Stimulated activated CD8-positive, alpha-beta memory T cell treated with anti-CD3 and anti-CD28 coated beads, Interleukin-15, amount 100 ng/mL, for 24 hours (primary cell): ENCODE data around the gene PRKN.
A peak's percentile ranks its signal among the peaks of the same experiment; 100 is the strongest.

Experiments
- DNase-seq: peaks from one replicate; pipeline ENCODE4 v3.0.0-alpha.2; 2020; ENCODE audit warnings: low read depth

PRKN gene

GRCh38 chr6:161376367-161376766, 1351.2 kb downstream of the PRKN start:
- no peak for DNase-seq

- no peak for DNase-seq
Measured at GRCh38 chr6:161374971-161375873, 1352.3 kb downstream of the PRKN start.

- peak; percentile 46 for DNase-seq
Measured at GRCh38 chr6:161373905-161374451, 1353.6 kb downstream of the PRKN start.

- DNase-seq: no peak
Measured at GRCh38 chr6:161372422-161372793, 1355.2 kb downstream of the PRKN start.

- peak; percentile 17 for DNase-seq
Measured at GRCh38 chr6:161370880-161371279, 1356.7 kb downstream of the PRKN start.

- no peak for DNase-seq
Measured at GRCh38 chr6:161369339-161369738, 1358.2 kb downstream of the PRKN start.

- DNase-seq: no peak
Measured at GRCh38 chr6:161368514-161368913, 1359.1 kb downstream of the PRKN start.

GRCh38 chr6:161367472-161367871, 1360.1 kb downstream of the PRKN start:
- no peak for DNase-seq

- DNase-seq: no peak
Measured at GRCh38 chr6:161366301-161366923, 1361.2 kb downstream of the PRKN start.

GRCh38 chr6:161365633-161366032, 1361.9 kb downstream of the PRKN start:
- DNase-seq: no peak

GRCh38 chr6:161363286-161363685, 1364.3 kb downstream of the PRKN start:
- no peak for DNase-seq

- DNase-seq: no peak
Measured at GRCh38 chr6:161362266-161362665, 1365.3 kb downstream of the PRKN start.

GRCh38 chr6:161361529-161361928, 1366.0 kb downstream of the PRKN start:
- DNase-seq: no peak

GRCh38 chr6:161360520-161360919, 1367.0 kb downstream of the PRKN start:
- DNase-seq: no peak

GRCh38 chr6:161359618-161359945, 1368.0 kb downstream of the PRKN start:
- no peak for DNase-seq

- DNase-seq: no peak
Measured at GRCh38 chr6:161356167-161356854, 1371.3 kb downstream of the PRKN start.

GRCh38 chr6:161355696-161356095, 1371.9 kb downstream of the PRKN start:
- no peak for DNase-seq

- no peak for DNase-seq
Measured at GRCh38 chr6:161354956-161355355, 1372.6 kb downstream of the PRKN start.

- DNase-seq: no peak
Measured at GRCh38 chr6:161354276-161354840, 1373.2 kb downstream of the PRKN start.

- no peak for DNase-seq
Measured at GRCh38 chr6:161353208-161353613, 1374.4 kb downstream of the PRKN start.

- DNase-seq: no peak
Measured at GRCh38 chr6:161351858-161352257, 1375.7 kb downstream of the PRKN start.

GRCh38 chr6:161349886-161350285, 1377.7 kb downstream of the PRKN start:
- DNase-seq: no peak
